Ovary (tissue), 9 donors: ENCODE data around the gene CTBP2. TPM values are rescaled to one million over a fixed set of nuclear protein-coding genes. Genes with fewer than 3 reads are reported as not detected.

ENCODE experiments used
- DNase-seq, 5 donors: peaks; one replicate each; pipeline ENCODE4 v3.0.0-alpha.2; 2019 to 2020
- H3K27ac ChIP-seq, 2 donors: fragments of 200-600 bp; one replicate each; pipeline versions ENCODE4 v1.5.1 to v1.8.0; 2019 to 2022
- H3K27me3 ChIP-seq: fragments of 200-600 bp; one replicate; pipeline ENCODE4 v1.8.0; 2022
- H3K36me3 ChIP-seq: fragments of 200-600 bp; sonication (generic); one replicate; pipeline ENCODE4 v1.5.1; 2019
- H3K4me1 ChIP-seq: one replicate; pipeline ENCODE4 v1.8.1; 2013; ENCODE audit warnings: mild to moderate bottlenecking, moderate library complexity; ENCODE audit not compliant: insufficient read depth
- H3K4me3 ChIP-seq: fragments of 200-600 bp; sonication (generic); one replicate; pipeline ENCODE4 v1.5.1; 2017
- H3K9me3 ChIP-seq, 2 donors: fragments of 200-600 bp in 1 of 2; sonication (generic) in 1 of 2; one replicate each; pipeline versions ENCODE4 v1.5.1 to v1.8.1; 2013 to 2019; ENCODE audit warnings: mild to moderate bottlenecking in 1 of 2, moderate library complexity in 1 of 2
- EP300 ChIP-seq: sonication (generic); formaldehyde crosslinking; IDR thresholded peaks from one replicate; pipeline ENCODE4 v1.6.1; 2017; ENCODE audit warnings: antibody characterized with exemption
- POLR2A ChIP-seq: fragments of 450-650 bp; IDR thresholded peaks from one replicate; pipeline ENCODE4 v1.6.1; 2017; ENCODE audit warnings: antibody characterized with exemption, mild to moderate bottlenecking, moderate library complexity
- WGBS, 3 donors: extraction: QIAGEN DNeasy Blood & Tissue Kit in 1 of 3; methylation state at CpG; one replicate each; pipeline versions ENCODE4 v1.1.5 to v1.1.7; 2013 to 2017; 5-methylcytosine and 5-hydroxymethylcytosine counted together
- intact Hi-C, 4 donors: fragments of 100-400 bp; cut with DNase I; formaldehyde crosslinking; loops; one replicate each; pipeline versions ENCODE4 v1.11.0 to v1.15.1; 2022 to 2023
- polyA plus RNA-seq, 2 donors: library from polyadenylated mRNA; stranded (reverse); fragments of 200-250 nt in 1 of 2; fragments of 350-450 nt in 1 of 2; fragmentation: Illumina TruSeq in 1 of 2; extraction: RNeasy Lipid Tissue Mini Kit (QIAGEN cat#74804) in 1 of 2; gene quantifications; one replicate each; pipeline ENCODE4 v1.2.3, GENCODE V29; 2013 to 2014
- total RNA-seq, 7 donors: library from RNA; depleted of rRNA in 2 of 7; stranded (reverse); fragments of >200 nt in 2 of 7; fragmentation: NEBNext Ultra II Directional in 3 of 7; extraction: Animal tissue kit (Norgen Biotek cat#: 25700) in 3 of 7; gene quantifications; one replicate each; pipeline versions ENCODE4 v1.1.0 to v1.2.4, GENCODE V29; 2016 to 2023
- TF ChIP-seq, protein P1 (sequence below), 3 donors: fragments of 450-650 bp in 2 of 3; fragments of 200-600 bp in 1 of 3; IDR thresholded peaks; one replicate each; pipeline versions ENCODE4 v1.5.1 to v1.8.0; 2016 to 2022; ENCODE audit warnings: antibody characterized with exemption in 3 of 3, mild to moderate bottlenecking in 1 of 3
- donor health status: DM: no; HTN: no; CAD: no; lungs with moderate emphysema.
- donor health status: DM: no; HTN: no; CAD: no.
- donor health status: Bipolar disorder and iron deficiency.
- donor health status: DM: yes; HTN: yes; CAD: no.
- donor health status: DM: no; HTN: no; CAD: no.
- donor health status: DM: yes; HTN: yes; CAD: no.

Gene CTBP2
- total and polyA plus RNA-seq, 9 donors = 25.3 to 107 (median 69.5) TPM

DNA sequence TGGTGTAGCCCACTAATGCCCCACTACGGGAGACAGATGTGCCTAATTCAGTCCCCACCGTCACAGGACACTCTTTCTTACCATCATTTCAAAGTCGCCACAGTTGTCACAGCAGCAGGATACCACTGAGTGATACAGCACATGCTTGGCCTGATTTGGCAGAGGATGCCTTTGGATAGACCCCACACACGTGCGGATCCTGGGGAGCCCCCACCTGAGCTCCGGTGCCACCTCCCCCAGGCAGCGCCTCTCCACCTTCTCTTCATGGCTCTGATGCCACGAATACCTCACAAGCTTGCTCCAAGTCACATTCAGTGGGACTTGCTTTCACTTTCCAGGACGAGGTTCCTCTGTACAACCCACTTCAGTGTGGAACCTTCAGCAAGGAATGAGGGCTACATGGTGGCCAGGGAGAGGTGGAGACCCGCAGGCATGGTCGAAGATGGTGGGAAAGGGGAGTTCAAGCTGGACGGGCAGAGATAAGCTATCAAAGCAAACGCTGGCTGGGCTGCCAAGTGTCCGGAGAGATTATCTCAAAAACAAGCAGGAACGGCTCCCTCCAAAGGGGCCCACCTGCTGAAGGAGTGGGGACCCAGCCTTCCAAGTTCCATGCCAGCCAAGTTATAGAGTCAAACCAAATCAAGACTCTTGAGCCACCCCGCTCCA is 111.0 kb downstream of the CTBP2 start:
- intact Hi-C loops = loop anchor here in 1 of 4 donors (5.0 kb wide), 1 partner anchor 108 kb away; no protein-coding TSS in a partner anchor
- no peaks in the 10 kb centered on the region for H3K27me3 ChIP-seq
- H3K36me3 ChIP-seq = no peaks in the 10 kb centered on the region
- peak overlapping the region; percentile 28 to 39 for H3K27ac ChIP-seq
- H3K4me3 ChIP-seq = no peak overlapping the region
- H3K9me3 ChIP-seq = no peaks in the 10 kb centered on the region
- H3K4me1 ChIP-seq = peaks cover 24% of the 10 kb centered on the region
- TF ChIP-seq, protein P1, sequence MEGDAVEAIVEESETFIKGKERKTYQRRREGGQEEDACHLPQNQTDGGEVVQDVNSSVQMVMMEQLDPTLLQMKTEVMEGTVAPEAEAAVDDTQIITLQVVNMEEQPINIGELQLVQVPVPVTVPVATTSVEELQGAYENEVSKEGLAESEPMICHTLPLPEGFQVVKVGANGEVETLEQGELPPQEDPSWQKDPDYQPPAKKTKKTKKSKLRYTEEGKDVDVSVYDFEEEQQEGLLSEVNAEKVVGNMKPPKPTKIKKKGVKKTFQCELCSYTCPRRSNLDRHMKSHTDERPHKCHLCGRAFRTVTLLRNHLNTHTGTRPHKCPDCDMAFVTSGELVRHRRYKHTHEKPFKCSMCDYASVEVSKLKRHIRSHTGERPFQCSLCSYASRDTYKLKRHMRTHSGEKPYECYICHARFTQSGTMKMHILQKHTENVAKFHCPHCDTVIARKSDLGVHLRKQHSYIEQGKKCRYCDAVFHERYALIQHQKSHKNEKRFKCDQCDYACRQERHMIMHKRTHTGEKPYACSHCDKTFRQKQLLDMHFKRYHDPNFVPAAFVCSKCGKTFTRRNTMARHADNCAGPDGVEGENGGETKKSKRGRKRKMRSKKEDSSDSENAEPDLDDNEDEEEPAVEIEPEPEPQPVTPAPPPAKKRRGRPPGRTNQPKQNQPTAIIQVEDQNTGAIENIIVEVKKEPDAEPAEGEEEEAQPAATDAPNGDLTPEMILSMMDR (IDR thresholded peaks at IDR 0.05) = no peak
- TF ChIP-seq POLR2A = no peak
- WGBS, 3 donors = 53 to 55% (median 53%) methylated on average over 16 of the region's 16 CpGs
- peak in 1 of 5 donors; percentile 33 for DNase-seq

DNA sequence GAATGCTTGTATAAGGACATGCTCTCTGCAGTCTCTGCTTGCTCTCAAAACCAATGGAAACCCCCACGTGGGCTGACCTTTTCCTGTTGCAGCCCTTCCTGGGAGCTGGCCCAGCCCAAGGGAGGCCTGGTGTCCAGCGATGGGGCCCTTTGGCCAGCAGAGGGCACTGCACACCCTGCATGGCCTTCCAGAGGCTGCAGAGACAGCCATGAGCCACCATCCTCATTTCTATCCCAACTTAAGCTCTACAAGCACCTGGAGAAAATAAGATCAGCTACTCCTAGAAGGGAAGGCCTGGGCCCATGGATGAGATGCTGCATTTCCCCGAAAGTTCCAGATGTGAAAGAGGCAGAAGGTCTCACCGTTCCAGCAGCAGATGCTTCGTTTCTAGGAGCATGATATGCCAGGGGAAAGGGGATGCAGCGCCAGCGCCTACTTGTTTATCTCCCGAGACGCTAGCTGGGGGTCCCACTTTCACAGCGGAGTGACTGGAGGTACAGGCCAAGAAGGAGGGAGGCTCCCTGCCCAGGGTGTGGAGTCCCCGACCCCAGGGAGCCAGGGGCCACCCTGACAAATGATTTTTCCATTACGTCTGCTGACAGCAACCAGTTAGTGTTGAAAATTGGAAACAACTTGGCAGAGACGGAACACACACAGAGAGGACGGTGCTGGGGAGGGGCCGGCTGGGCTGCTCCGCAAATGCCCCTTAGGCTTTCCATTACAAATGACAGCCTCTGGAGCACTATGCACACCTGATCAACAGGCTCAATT is 112.1 kb downstream of the CTBP2 start:
- peak; percentile 87 to 93 (median 91) for DNase-seq
- Histone ChIP-seq H3K9me3 (no peaks in the 10 kb centered on the region), H3K27ac (peak overlapping the region; percentile 54 to 79), H3K4me1 (peaks cover 28% of the 10 kb centered on the region), H3K27me3 (no peaks in the 10 kb centered on the region), H3K4me3 (no peak overlapping the region), H3K36me3 (no peaks in the 10 kb centered on the region)
- intact Hi-C loops = loop anchor here in 1 of 4 donors (5.0 kb wide), 1 partner anchor 109 kb away; no protein-coding TSS in a partner anchor
- 18 to 22% (median 20%) methylated on average over 16 of the region's 16 CpGs for WGBS, 3 donors
- TF ChIP-seq, protein P1 (IDR thresholded peaks at IDR 0.05) = peak; percentile 90 to 96 (median 92)
- TF ChIP-seq POLR2A = no peak

DNA sequence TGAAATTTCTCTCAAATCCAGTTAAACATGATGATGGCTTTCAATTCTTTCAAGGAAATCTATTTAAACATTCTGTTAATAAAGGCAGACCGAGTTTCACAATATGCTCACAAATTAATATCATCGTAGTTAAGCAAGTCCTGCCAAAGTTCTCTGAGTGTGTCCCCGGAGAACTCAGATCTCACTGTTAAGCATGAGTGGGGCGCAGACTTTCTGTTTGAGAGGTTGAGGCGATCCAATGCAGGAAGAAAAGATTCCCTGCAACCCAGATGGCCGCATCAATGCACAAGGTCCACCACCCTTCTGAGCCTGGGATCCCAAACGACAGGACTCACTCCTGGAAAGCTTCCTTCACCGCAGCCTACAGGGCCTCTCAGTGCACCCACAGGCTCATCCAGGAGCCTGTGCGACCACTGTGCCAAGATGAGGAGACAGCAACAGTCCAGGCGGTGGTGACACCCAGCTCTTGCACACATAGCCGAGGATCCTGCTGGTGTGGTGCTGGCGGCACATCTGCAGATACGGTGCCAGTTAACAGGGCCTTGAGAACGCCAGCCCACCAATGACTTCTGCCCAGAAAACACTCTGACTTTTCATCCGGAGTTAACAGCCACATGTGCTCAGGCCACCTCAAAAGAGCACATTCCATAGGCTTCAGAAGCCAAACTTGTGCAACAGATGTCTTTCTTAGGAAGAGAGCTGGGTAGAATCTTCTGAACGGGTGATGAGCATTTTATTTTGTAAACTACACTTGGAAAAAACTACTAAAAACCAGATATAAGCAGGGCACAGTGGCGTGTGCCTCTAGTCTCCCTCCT is 116.3 kb downstream of the CTBP2 start:
- no peaks in the 10 kb centered on the region for H3K27me3 ChIP-seq
- no peak for TF ChIP-seq EP300
- TF ChIP-seq, protein P1 (IDR thresholded peaks at IDR 0.05) = no peak
- no peak for TF ChIP-seq POLR2A
- no peaks in the 10 kb centered on the region for H3K9me3 ChIP-seq
- H3K4me1 ChIP-seq = peaks cover 35% of the 10 kb centered on the region
- 65 to 76% (median 76%) methylated on average over 17 of the region's 17 CpGs for WGBS, 3 donors
- no peak overlapping the region for H3K27ac ChIP-seq
- DNase-seq = peak in 1 of 5 donors; percentile 33
- H3K36me3 ChIP-seq = no peaks in the 10 kb centered on the region
- intact Hi-C loops = no loop called here
- no peak overlapping the region for H3K4me3 ChIP-seq

DNA sequence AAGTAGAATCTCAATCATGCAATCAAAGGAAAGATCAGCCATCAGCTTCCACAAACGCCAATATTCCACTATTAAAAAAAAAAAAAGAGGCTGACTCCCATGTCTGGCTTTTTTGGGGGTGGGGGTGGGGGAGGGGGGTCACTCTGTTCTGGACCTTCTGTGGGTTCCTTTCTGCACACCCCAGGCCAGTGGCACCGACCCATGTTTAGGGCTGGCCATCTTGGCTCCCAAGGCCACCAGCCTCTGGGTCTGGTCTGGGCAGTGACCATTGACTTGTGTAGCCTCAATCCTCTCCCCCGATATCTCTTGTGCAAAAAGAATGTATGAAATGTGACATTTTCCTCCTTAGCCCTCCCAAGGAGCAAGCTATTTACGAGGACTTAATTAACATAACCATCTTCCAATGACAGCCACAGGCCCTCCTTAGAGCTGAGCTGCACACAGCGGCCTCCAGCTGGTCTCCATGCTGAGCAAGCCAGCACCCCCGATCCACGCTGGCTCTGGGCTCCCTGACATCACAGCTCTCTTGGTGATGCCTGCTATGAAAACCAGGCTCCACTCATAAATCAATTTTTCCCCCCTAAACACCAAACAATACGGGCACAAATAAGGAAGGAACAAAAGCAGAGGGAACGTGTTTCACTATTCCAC is 118.4 kb downstream of the CTBP2 start:
- peak in 1 of 5 donors; percentile 53 for DNase-seq
- peaks cover 31% of the 10 kb centered on the region for H3K4me1 ChIP-seq
- H3K36me3 ChIP-seq = no peaks in the 10 kb centered on the region
- 30 to 38% (median 31%) methylated on average over 9 of the region's 9 CpGs for WGBS, 3 donors
- TF ChIP-seq, protein P1 (IDR thresholded peaks at IDR 0.05) = no peak
- TF ChIP-seq POLR2A (no peak), EP300 (no peak)
- H3K9me3 ChIP-seq = no peaks in the 10 kb centered on the region
- no peaks in the 10 kb centered on the region for H3K27me3 ChIP-seq
- no peak overlapping the region for H3K27ac ChIP-seq
- intact Hi-C loops = no loop called here
- no peak overlapping the region for H3K4me3 ChIP-seq
